B cell (primary cell): Measurements from ENCODE around the gene GAL. TPM values are rescaled to one million over a fixed set of nuclear protein-coding genes. Genes with fewer than 3 reads are reported as not detected.

Source experiments
- ATAC-seq: fragments of 200-7000 bp; cut with Tn5 transposase; one replicate; pipeline ENCODE4 v1.10.0; 2021; ENCODE audit warnings: low read depth, mild to moderate bottlenecking, moderate number of reproducible peaks, moderate library complexity
- CTCF ChIA-PET: fragments of 350-600 bp; sonication (Branson Sonifier 250); formaldehyde crosslinking; loops from one replicate; lab custom pipeline; 2021; ENCODE audit warnings: antibody characterized with exemption, inconsistent platforms; lab: Charles Lee
- POLR2A ChIA-PET: fragments of 350-600 bp; sonication (Branson Sonifier 250); formaldehyde crosslinking; loops from one replicate; lab custom pipeline; 2021; ENCODE audit warnings: antibody characterized with exemption; lab: Charles Lee
- DNase-seq: peaks from one replicate; pipeline ENCODE4 v3.0.0; 2013
- H2AFZ ChIP-seq: 2 replicates; pipeline ENCODE4 v1.6.1; 2012; ENCODE audit warnings: mild to moderate bottlenecking, low read depth, low read length; ENCODE audit not compliant: insufficient read depth, poor library complexity, severe bottlenecking
- H3K27ac ChIP-seq, 2 donors: 1 replicate in 1 of 2; 2 replicates in 1 of 2; pipeline ENCODE4 v1.5.1; 2012 to 2013; ENCODE audit warnings: low read length in 2 of 2, mild to moderate bottlenecking in 2 of 2, moderate library complexity in 1 of 2
- H3K27me3 ChIP-seq, 4 experiments: fragments of 200-600 bp in 1 of 4; sonication (generic) in 1 of 4; replicated peaks in 1 of 4; 1 replicate in 2 of 4; 2 replicates in 2 of 4; pipeline versions ENCODE4 v1.6.1 to v1.7.0; 2013 to 2016; ENCODE audit warnings: low read length in 3 of 4, mild to moderate bottlenecking in 2 of 4, mixed read lengths in 1 of 4, moderate library complexity in 1 of 4; ENCODE audit not compliant: insufficient read depth in 4 of 4, control insufficient read depth in 3 of 4; ENCODE audit errors: control extremely low read depth in 1 of 4
- H3K36me3 ChIP-seq, 2 experiments: replicated peaks in 1 of 2; 1 replicate in 1 of 2; 2 replicates in 1 of 2; pipeline versions ENCODE4 v1.6.1 to v1.7.1; 2013; ENCODE audit warnings: low read length in 1 of 2; ENCODE audit not compliant: insufficient read depth in 2 of 2, control insufficient read depth in 1 of 2; ENCODE audit errors: control extremely low read depth in 1 of 2, extremely low read depth in 1 of 2
- H3K4me1 ChIP-seq, 2 donors: fragments of 200-600 bp in 1 of 2; sonication (generic) in 1 of 2; 1 replicate in 1 of 2; 2 replicates in 1 of 2; pipeline versions ENCODE4 v1.5.1 to v1.6.1; 2013 to 2017; ENCODE audit warnings: low read length in 2 of 2; ENCODE audit not compliant: control insufficient read depth in 2 of 2, insufficient read depth in 2 of 2
- H3K4me2 ChIP-seq: replicated peaks from 2 replicates; pipeline ENCODE3; 2012; ENCODE audit warnings: mild to moderate bottlenecking, low read depth, low read length; ENCODE audit not compliant: poor library complexity, severe bottlenecking
- H3K4me3 ChIP-seq, 5 experiments: fragments of 200-600 bp in 1 of 5; sonication (generic) in 1 of 5; 1 replicate in 3 of 5; 2 replicates in 2 of 5; pipeline versions ENCODE4 v1.5.1 to v1.7.0; 2011 to 2016; ENCODE audit warnings: low read length in 4 of 5, mild to moderate bottlenecking in 4 of 5, low read depth in 2 of 5, control low read depth in 1 of 5, moderate library complexity in 1 of 5; ENCODE audit not compliant: insufficient read depth in 1 of 5; ENCODE audit errors: control extremely low read depth in 1 of 5, extremely low read depth in 1 of 5
- H3K79me2 ChIP-seq: fragments of 200-600 bp; sonication (generic); one replicate; pipeline ENCODE4 v1.6.0; 2016; ENCODE audit warnings: low read length; ENCODE audit not compliant: control insufficient read depth, insufficient read depth
- H3K9ac ChIP-seq: fragments of 200-600 bp; sonication (generic); 2 replicates; pipeline ENCODE4 v1.6.1; 2017; ENCODE audit warnings: mild to moderate bottlenecking, low read length, moderate library complexity
- H3K9me3 ChIP-seq, 3 donors: one replicate each; pipeline versions ENCODE4 v1.6.1 to v1.7.1; 2013; ENCODE audit warnings: low read length in 2 of 3; ENCODE audit not compliant: control insufficient read depth in 2 of 3, insufficient read depth in 1 of 3; ENCODE audit errors: control extremely low read depth in 1 of 3
- H4K20me1 ChIP-seq: 2 replicates; pipeline ENCODE4 v1.6.0; 2012; ENCODE audit warnings: mild to moderate bottlenecking, low read length; ENCODE audit not compliant: insufficient read depth, control insufficient read depth, poor library complexity, severe bottlenecking
- H3K27ac Mint-ChIP-seq: one replicate; pipeline ENCODE4 v1.8.0; 2021; ENCODE audit warnings: mixed read lengths
- H3K27me3 Mint-ChIP-seq: one replicate; pipeline ENCODE4 v1.8.0; 2021; ENCODE audit warnings: mixed read lengths
- H3K4me1 Mint-ChIP-seq: one replicate; pipeline ENCODE4 v1.8.0; 2021; ENCODE audit warnings: mixed read lengths
- H3K4me3 Mint-ChIP-seq: one replicate; pipeline ENCODE4 v1.8.0; 2021; ENCODE audit warnings: mixed read lengths
- H3K9me3 Mint-ChIP-seq: one replicate; pipeline ENCODE4 v1.8.0; 2022; ENCODE audit warnings: mixed read lengths; ENCODE audit not compliant: insufficient read depth
- CTCF ChIP-seq: fragments of 200-600 bp; IDR thresholded peaks from one replicate; pipeline ENCODE4 v1.8.0; 2022; ENCODE audit warnings: antibody characterized with exemption, mild to moderate bottlenecking
- EZH2 ChIP-seq: IDR thresholded peaks from 2 replicates; pipeline ENCODE4 v1.6.1; 2012; ENCODE audit warnings: borderline replicate concordance, low read depth, mild to moderate bottlenecking, moderate library complexity, low read length; ENCODE audit not compliant: insufficient read depth, poor library complexity, severe bottlenecking
- WGBS: methylation state at CpG from one replicate; pipeline ENCODE4 v1.1.5; 2013; ENCODE audit warnings: missing lambda C conversion rate; ENCODE audit not compliant: insufficient coverage; 5-methylcytosine and 5-hydroxymethylcytosine counted together
- intact Hi-C: fragments of 100-400 bp; cut with micrococcal nuclease; formaldehyde crosslinking; loops from one replicate; pipeline ENCODE4 v1.10.0; 2022
- polyA plus RNA-seq: library from polyadenylated mRNA; depleted of rRNA; stranded (reverse); fragments of >200 nt; gene quantifications from 2 replicates; pipeline ENCODE4 v1.2.3, GENCODE V29; 2012
- total RNA-seq, 2 donors: library from RNA; stranded (reverse); fragments of 120-200 nt in 1 of 2; gene quantifications; 1 replicate in 1 of 2; 2 replicates in 1 of 2; pipeline versions ENCODE4 v1.2.3 to v1.2.4, GENCODE V29; 2013 to 2022

Gene GAL
- total and polyA plus RNA-seq, 2 donors (not counting 1 experiment from before 2014, with no cell fraction given): not detected

- no peaks in the 10 kb centered on the region for H4K20me1 ChIP-seq
- no peak overlapping the region for H3K27ac ChIP-seq
- Mint-ChIP-seq H3K4me1 (peaks cover 3% of the 10 kb centered on the region), H3K27ac (no peak overlapping the region), H3K4me3 (no peak overlapping the region), H3K27me3 (peaks cover 23% of the 10 kb centered on the region), H3K9me3 (peaks cover 5% of the 10 kb centered on the region)
- CTCF ChIA-PET: no interaction called here
- no peak overlapping the region for H2AFZ ChIP-seq
- no peaks in the 10 kb centered on the region for H3K79me2 ChIP-seq
- intact Hi-C loops: no loop called here
- TF ChIP-seq EZH2: no peak
- POLR2A ChIA-PET: no interaction called here
- no peak overlapping the region for H3K4me3 ChIP-seq
- H3K27me3 ChIP-seq: peaks cover 0 to 8% (median 0%) of the 10 kb centered on the region in 4 experiments
- DNase-seq: no peak
- H3K4me2 ChIP-seq: no peak overlapping the region
- no peaks in the 10 kb centered on the region for H3K36me3 ChIP-seq
- H3K9ac ChIP-seq: no peak overlapping the region
- WGBS: 76% methylated on average over 13 of the region's 16 CpGs
- peaks cover 0 to 21% (median 7%) of the 10 kb centered on the region in 3 donors for H3K9me3 ChIP-seq
- H3K4me1 ChIP-seq: no peaks in the 10 kb centered on the region
- ATAC-seq: no peak
Observed at GRCh38 chr11:68651985-68652682, 32.2 kb upstream of the GAL start.

GRCh38 chr11:68652683-68653156 is 31.6 kb upstream of the GAL start:
- Histone ChIP-seq H3K4me1 (no peaks in the 10 kb centered on the region), H4K20me1 (no peaks in the 10 kb centered on the region), H3K9ac (no peak overlapping the region), H3K9me3 (peaks cover 0 to 17% (median 1%) of the 10 kb centered on the region in 3 donors), H3K27me3 (peaks cover 0 to 6% (median 0%) of the 10 kb centered on the region in 4 experiments), H3K79me2 (no peaks in the 10 kb centered on the region), H3K36me3 (no peaks in the 10 kb centered on the region), H3K4me2 (no peak overlapping the region), H3K27ac (no peak overlapping the region), H3K4me3 (no peak overlapping the region), H2AFZ (no peak overlapping the region)
- DNase-seq (no peak), ATAC-seq (no peak)
- peaks cover 3% of the 10 kb centered on the region for H3K4me1 Mint-ChIP-seq
- TF ChIP-seq CTCF: no peak
- no peak for TF ChIP-seq EZH2
- 58% methylated on average over 12 of the region's 12 CpGs for WGBS
- H3K27ac Mint-ChIP-seq: no peak overlapping the region
- H3K4me3 Mint-ChIP-seq: no peak overlapping the region
- H3K27me3 Mint-ChIP-seq: peaks cover 21% of the 10 kb centered on the region
- POLR2A ChIA-PET: no interaction called here
- intact Hi-C loops: no loop called here
- CTCF ChIA-PET: no interaction called here
- H3K9me3 Mint-ChIP-seq: no peaks in the 10 kb centered on the region
